Upper lobe of left lung (tissue), 6 donors: ENCODE data around the gene MPO. TPM values are rescaled to one million over a fixed set of nuclear protein-coding genes. Genes with fewer than 3 reads are reported as not detected.

Experiments
- ATAC-seq, 2 donors: fragments of 200-7000 bp; cut with Tn5 transposase; one replicate each; pipeline ENCODE4 v1.9.1; 2022; ENCODE audit warnings: mild to moderate bottlenecking in 2 of 2, moderate library complexity in 2 of 2; ENCODE audit not compliant: low FRiP score in 2 of 2
- DNase-seq, 2 donors: peaks; one replicate each; pipeline ENCODE4 v3.0.0-alpha.2; 2019 to 2020
- H3K27ac ChIP-seq, 4 donors: fragments of 200-600 bp; sonication (generic); one replicate each; pipeline ENCODE4 v1.5.1; 2016 to 2019
- H3K27me3 ChIP-seq, 4 donors: fragments of 200-600 bp; sonication (generic); one replicate each; pipeline ENCODE4 v1.5.1; 2017 to 2019
- H3K36me3 ChIP-seq, 4 donors: fragments of 200-600 bp; sonication (generic); one replicate each; pipeline ENCODE4 v1.5.1; 2016 to 2019
- H3K4me1 ChIP-seq, 4 donors: fragments of 200-600 bp; sonication (generic); one replicate each; pipeline ENCODE4 v1.5.1; 2018 to 2019
- H3K4me3 ChIP-seq, 4 donors: fragments of 200-600 bp; sonication (generic); one replicate each; pipeline ENCODE4 v1.5.1; 2017 to 2019; ENCODE audit warnings: mild to moderate bottlenecking in 2 of 4, moderate library complexity in 1 of 4
- H3K9me3 ChIP-seq, 4 donors: fragments of 200-600 bp; sonication (generic); one replicate each; pipeline ENCODE4 v1.5.1; 2018 to 2019
- EP300 ChIP-seq, 4 donors: sonication (generic); formaldehyde crosslinking; IDR thresholded peaks; one replicate each; pipeline ENCODE4 v1.5.1; 2017; ENCODE audit warnings: antibody characterized with exemption in 4 of 4, control low read depth in 2 of 4
- POLR2A ChIP-seq, 4 donors: fragments of 450-650 bp; IDR thresholded peaks; one replicate each; pipeline ENCODE4 v1.5.1; 2016 to 2017; ENCODE audit warnings: antibody characterized with exemption in 4 of 4, mild to moderate bottlenecking in 2 of 4
- POLR2AphosphoS5 ChIP-seq, 2 donors: sonication (generic); formaldehyde crosslinking; IDR thresholded peaks; one replicate each; pipeline ENCODE4 v1.5.1; 2017; ENCODE audit warnings: antibody characterized with exemption in 2 of 2
- WGBS, 2 donors: methylation state at CpG; one replicate each; pipeline ENCODE4 v1.1.5; 2017 to 2018; 5-methylcytosine and 5-hydroxymethylcytosine counted together
- total RNA-seq, 6 donors: library from RNA; depleted of rRNA in 4 of 6; stranded (reverse); fragments of >200 nt in 4 of 6; gene quantifications; one replicate each; pipeline versions ENCODE4 v1.1.0 to v1.2.1, GENCODE V29; 2016 to 2021
- TF ChIP-seq, protein P1 (sequence below), 6 experiments: fragments of 450-650 bp in 4 of 6; fragments of 200-600 bp in 2 of 6; sonication (generic) in 2 of 6; IDR thresholded peaks; one replicate each; pipeline ENCODE4 v1.5.1; 2016 to 2019; ENCODE audit warnings: antibody characterized with exemption in 6 of 6
- donor health status: DM: no; HTN: no; CAD: no; lungs with moderate emphysema.
- donor health status: DM: no; HTN: yes; CAD: no; lungs with severe emphysema.

Gene MPO
- total RNA-seq, 6 donors from 2014 or later: 0.71 to 4.6 (median 1.0) TPM

DNA sequence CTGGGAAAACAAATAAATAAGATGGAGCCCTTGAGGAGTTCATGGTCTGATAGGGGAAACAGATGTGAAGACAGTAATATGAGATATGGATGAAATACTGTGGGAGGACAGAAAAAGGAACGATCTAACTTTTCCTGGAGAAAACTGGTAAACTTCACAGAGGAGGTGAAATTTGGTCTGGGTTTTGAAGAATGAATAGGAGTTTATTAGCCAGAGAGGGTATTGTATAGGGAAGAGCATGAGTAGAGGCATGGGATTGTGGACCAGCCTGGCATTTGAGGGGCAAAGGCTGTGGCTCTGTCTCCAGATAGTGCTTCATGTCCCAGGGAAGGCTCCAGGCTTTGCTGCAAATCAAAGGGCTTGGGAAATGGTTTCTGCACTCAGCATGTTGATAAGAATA, 40.7 kb downstream of the MPO start:
- no peak for DNase-seq
- Histone ChIP-seq H3K4me1 (no peaks in the 10 kb centered on the region), H3K9me3 (no peaks in the 10 kb centered on the region), H3K27ac (no peak overlapping the region), H3K4me3 (no peak overlapping the region), H3K36me3 (no peaks in the 10 kb centered on the region), H3K27me3 (no peaks in the 10 kb centered on the region)
- TF ChIP-seq POLR2AphosphoS5 (IDR thresholded peaks at IDR 0.05) (no peak), EP300 (IDR thresholded peaks at IDR 0.05) (no peak), POLR2A (IDR thresholded peaks at IDR 0.05) (no peak)
- TF ChIP-seq, protein P1, sequence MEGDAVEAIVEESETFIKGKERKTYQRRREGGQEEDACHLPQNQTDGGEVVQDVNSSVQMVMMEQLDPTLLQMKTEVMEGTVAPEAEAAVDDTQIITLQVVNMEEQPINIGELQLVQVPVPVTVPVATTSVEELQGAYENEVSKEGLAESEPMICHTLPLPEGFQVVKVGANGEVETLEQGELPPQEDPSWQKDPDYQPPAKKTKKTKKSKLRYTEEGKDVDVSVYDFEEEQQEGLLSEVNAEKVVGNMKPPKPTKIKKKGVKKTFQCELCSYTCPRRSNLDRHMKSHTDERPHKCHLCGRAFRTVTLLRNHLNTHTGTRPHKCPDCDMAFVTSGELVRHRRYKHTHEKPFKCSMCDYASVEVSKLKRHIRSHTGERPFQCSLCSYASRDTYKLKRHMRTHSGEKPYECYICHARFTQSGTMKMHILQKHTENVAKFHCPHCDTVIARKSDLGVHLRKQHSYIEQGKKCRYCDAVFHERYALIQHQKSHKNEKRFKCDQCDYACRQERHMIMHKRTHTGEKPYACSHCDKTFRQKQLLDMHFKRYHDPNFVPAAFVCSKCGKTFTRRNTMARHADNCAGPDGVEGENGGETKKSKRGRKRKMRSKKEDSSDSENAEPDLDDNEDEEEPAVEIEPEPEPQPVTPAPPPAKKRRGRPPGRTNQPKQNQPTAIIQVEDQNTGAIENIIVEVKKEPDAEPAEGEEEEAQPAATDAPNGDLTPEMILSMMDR (IDR thresholded peaks at IDR 0.05): no peak
- 59 to 88% methylated on average over 1 of the region's 1 CpG for WGBS, 2 donors
- ATAC-seq: no peak

GRCh38 chr17:58238147-58238634, 42.5 kb downstream of the MPO start, which contains the start of gene LPO:
TSS of gene LPO (plus strand) at chr17:58238584. CDS start at chr17:58242980, 4,396 bp downstream.
- H3K27me3 ChIP-seq: no peaks in the 10 kb centered on the region
- H3K4me3 ChIP-seq: no peak within 1 kb of the TSS
- no peaks in the 10 kb centered on the region for H3K4me1 ChIP-seq
- no peaks in the 10 kb centered on the region for H3K9me3 ChIP-seq
- no peak within 1 kb of the TSS for H3K27ac ChIP-seq
- ATAC-seq: no peak
- TF ChIP-seq, protein P1 (IDR thresholded peaks at IDR 0.05): no peak
- TF ChIP-seq EP300 (IDR thresholded peaks at IDR 0.05) (no peak), POLR2A (IDR thresholded peaks at IDR 0.05) (no peak), POLR2AphosphoS5 (IDR thresholded peaks at IDR 0.05) (no peak)
- no peaks in the 10 kb centered on the region for H3K36me3 ChIP-seq
- DNase-seq: no peak
- WGBS, 2 donors: 68 to 76% methylated on average over 5 of the region's 5 CpGs

DNA sequence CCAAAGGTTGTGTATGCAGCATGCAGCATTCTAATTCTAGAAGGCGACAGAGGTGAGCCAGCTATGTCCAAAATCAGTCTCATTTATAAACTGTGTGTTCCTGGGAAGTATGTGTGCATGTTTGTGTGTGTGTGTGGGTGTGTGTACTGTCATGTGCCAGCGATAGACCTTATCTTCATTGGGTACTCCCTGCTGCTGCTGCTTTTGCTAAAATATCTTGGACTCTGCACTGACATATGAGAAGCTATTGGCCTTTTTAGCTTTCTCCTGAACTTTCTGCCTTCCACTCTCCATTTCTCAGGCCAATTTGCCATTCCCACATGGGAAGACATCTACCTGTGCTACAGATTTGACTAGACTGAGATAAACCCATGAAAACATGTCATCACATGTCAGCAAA, 44.3 kb downstream of the MPO start:
- Histone ChIP-seq H3K4me3 (no peak overlapping the region), H3K27ac (no peak overlapping the region), H3K36me3 (no peaks in the 10 kb centered on the region), H3K9me3 (no peaks in the 10 kb centered on the region), H3K27me3 (no peaks in the 10 kb centered on the region), H3K4me1 (no peaks in the 10 kb centered on the region)
- no peak for TF ChIP-seq POLR2AphosphoS5 (IDR thresholded peaks at IDR 0.05)
- no peak for TF ChIP-seq EP300 (IDR thresholded peaks at IDR 0.05)
- no peak for TF ChIP-seq POLR2A (IDR thresholded peaks at IDR 0.05)
- TF ChIP-seq, protein P1 (IDR thresholded peaks at IDR 0.05): no peak
- ATAC-seq (no peak), DNase-seq (no peak)
- WGBS, 2 donors: 73 to 81% methylated on average over 2 of the region's 2 CpGs

GRCh38 chr17:58235821-58236220, 44.9 kb downstream of the MPO start:
- no peaks in the 10 kb centered on the region for H3K27me3 ChIP-seq
- no peak for ATAC-seq
- H3K9me3 ChIP-seq: no peaks in the 10 kb centered on the region
- H3K4me1 ChIP-seq: no peaks in the 10 kb centered on the region
- no peak for DNase-seq
- 65 to 88% methylated on average over 1 of the region's 1 CpG for WGBS, 2 donors
- no peak overlapping the region for H3K27ac ChIP-seq
- TF ChIP-seq EP300 (IDR thresholded peaks at IDR 0.05) (no peak), POLR2AphosphoS5 (IDR thresholded peaks at IDR 0.05) (no peak), POLR2A (IDR thresholded peaks at IDR 0.05) (no peak)
- TF ChIP-seq, protein P1 (IDR thresholded peaks at IDR 0.05): no peak
- H3K36me3 ChIP-seq: no peaks in the 10 kb centered on the region
- no peak overlapping the region for H3K4me3 ChIP-seq

GRCh38 chr17:58234512-58234911, 46.2 kb downstream of the MPO start:
- H3K27me3 ChIP-seq: no peaks in the 10 kb centered on the region
- WGBS, 2 donors: 83 to 86% methylated on average over 3 of the region's 3 CpGs
- no peak overlapping the region for H3K4me3 ChIP-seq
- no peak overlapping the region for H3K27ac ChIP-seq
- no peak for TF ChIP-seq EP300 (IDR thresholded peaks at IDR 0.05)
- no peak for TF ChIP-seq POLR2AphosphoS5 (IDR thresholded peaks at IDR 0.05)
- TF ChIP-seq, protein P1 (IDR thresholded peaks at IDR 0.05): no peak
- TF ChIP-seq POLR2A (IDR thresholded peaks at IDR 0.05): no peak
- H3K9me3 ChIP-seq: no peaks in the 10 kb centered on the region
- DNase-seq: no peak
- no peaks in the 10 kb centered on the region for H3K36me3 ChIP-seq
- no peaks in the 10 kb centered on the region for H3K4me1 ChIP-seq
- no peak for ATAC-seq
